Stimulated activated naive B cell treated with anti-CD40 and anti-IgM and Interleukin-4, amounts not matched to agents 10 μg/mL and 1 μg/mL and 100 μg/mL, for 72 hours (primary cell): ENCODE data around the gene TCF23.

ENCODE experiments used
- ATAC-seq, 2 donors: fragments of 150-1000 bp; cut with Tn5 transposase; replicated peaks; 2 replicates each; pipeline ENCODE4 v1.10.0; 2021; ENCODE audit warnings: moderate library complexity in 1 of 2
- DNase-seq: peaks from one replicate; pipeline ENCODE4 v3.0.0; 2021
- H3K27ac Mint-ChIP-seq: one replicate; pipeline ENCODE4 v1.8.0; 2022; ENCODE audit warnings: mild to moderate bottlenecking, mixed read lengths
- H3K27me3 Mint-ChIP-seq, 2 donors: one replicate each; pipeline ENCODE4 v1.8.0; 2022; ENCODE audit warnings: mixed read lengths in 2 of 2
- H3K36me3 Mint-ChIP-seq, 2 donors: one replicate each; pipeline ENCODE4 v1.8.0; 2022; ENCODE audit warnings: mixed read lengths in 2 of 2, mild to moderate bottlenecking in 1 of 2
- H3K4me1 Mint-ChIP-seq, 2 donors: one replicate each; pipeline ENCODE4 v1.8.0; 2022; ENCODE audit warnings: mixed read lengths in 2 of 2, mild to moderate bottlenecking in 1 of 2
- H3K4me3 Mint-ChIP-seq, 2 donors: one replicate each; pipeline ENCODE4 v1.8.0; 2022; ENCODE audit warnings: mild to moderate bottlenecking in 2 of 2, mixed read lengths in 2 of 2, moderate library complexity in 1 of 2
- H3K9me3 Mint-ChIP-seq, 2 donors: one replicate each; pipeline ENCODE4 v1.8.0; 2022; ENCODE audit warnings: mixed read lengths in 2 of 2, mild to moderate bottlenecking in 1 of 2

TCF23 gene

DNA sequence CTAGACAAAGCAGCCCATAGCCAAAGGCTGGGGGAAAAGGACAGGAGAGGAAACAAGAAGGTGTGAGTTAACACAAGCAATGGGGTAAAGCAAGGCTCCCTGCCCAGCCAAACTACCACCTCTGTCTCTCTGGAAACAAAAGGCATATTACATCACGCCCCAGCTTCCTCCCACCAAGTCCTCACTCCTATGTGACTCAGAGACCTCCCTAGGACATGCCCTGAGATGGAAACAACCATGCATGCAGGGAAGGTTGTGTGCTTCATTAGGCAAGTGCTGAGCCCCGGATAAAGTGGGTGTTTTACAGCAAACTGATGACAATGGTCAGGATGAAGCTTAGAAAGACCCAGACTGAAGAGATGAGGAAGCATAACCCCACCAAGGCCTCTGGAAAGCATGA lies 54.0 kb downstream of the TCF23 start:
- Mint-ChIP-seq H3K36me3 (peaks cover 48 to 84% of the 10 kb centered on the region in 2 donors), H3K27ac (peak overlapping the region; percentile 26), H3K4me3 (no peak overlapping the region), H3K4me1 (peaks cover 10 to 11% of the 10 kb centered on the region in 2 donors), H3K27me3 (no peaks in the 10 kb centered on the region), H3K9me3 (no peaks in the 10 kb centered on the region)
- DNase-seq (no peak), ATAC-seq (no peak)

DNA sequence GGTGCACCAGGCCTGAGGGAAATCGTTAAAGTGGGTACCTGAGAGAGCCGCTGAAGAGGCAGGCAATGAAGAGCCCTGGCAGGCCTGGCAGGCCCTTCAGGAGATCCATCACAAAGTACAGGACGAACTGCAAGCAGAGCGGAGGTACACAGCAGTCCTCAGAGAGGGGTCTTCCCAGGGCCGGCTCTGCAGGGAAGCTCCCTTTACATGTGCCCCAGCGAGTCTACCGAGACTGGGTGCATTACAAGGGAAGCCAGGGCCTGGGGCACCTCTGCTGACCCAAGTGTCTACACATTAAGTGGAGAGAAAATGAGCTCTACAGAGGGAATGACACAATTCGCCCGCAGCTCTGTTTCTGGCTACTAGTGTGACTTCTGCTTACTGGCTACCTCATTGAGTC lies 54.9 kb downstream of the TCF23 start:
- no peak overlapping the region for H3K4me3 Mint-ChIP-seq
- ATAC-seq (no peak), DNase-seq (no peak)
- no peaks in the 10 kb centered on the region for H3K27me3 Mint-ChIP-seq
- H3K9me3 Mint-ChIP-seq = no peaks in the 10 kb centered on the region
- H3K4me1 Mint-ChIP-seq = peaks cover 11 to 18% of the 10 kb centered on the region in 2 donors
- H3K36me3 Mint-ChIP-seq = peaks cover 56 to 88% of the 10 kb centered on the region in 2 donors
- H3K27ac Mint-ChIP-seq = no peak overlapping the region

DNA sequence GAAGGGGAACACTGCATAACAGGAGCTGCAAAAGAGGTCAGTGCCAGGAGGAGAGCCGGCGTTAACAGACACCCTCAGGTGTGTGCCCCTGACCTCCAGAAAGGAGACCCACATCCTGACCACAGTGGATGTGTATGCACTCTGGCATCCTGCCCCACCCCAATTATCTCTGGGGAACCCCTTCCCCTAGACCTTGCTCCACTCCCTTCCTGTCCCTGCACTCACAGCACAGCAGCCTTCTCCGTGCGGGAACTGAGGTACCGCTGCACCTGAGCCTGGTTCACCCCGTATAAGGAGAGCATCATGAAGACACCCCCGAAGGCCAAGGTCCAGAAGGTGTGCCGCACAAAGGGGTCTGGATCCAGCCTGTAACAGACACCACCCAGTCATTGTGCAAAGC lies 55.8 kb downstream of the TCF23 start:
- no peak for DNase-seq
- Mint-ChIP-seq H3K4me1 (peaks cover 14 to 22% of the 10 kb centered on the region in 2 donors), H3K36me3 (peaks cover 52 to 86% of the 10 kb centered on the region in 2 donors), H3K27ac (peak overlapping the region; percentile 42), H3K27me3 (no peaks in the 10 kb centered on the region), H3K9me3 (no peaks in the 10 kb centered on the region), H3K4me3 (no peak overlapping the region)
- no peak for ATAC-seq

DNA sequence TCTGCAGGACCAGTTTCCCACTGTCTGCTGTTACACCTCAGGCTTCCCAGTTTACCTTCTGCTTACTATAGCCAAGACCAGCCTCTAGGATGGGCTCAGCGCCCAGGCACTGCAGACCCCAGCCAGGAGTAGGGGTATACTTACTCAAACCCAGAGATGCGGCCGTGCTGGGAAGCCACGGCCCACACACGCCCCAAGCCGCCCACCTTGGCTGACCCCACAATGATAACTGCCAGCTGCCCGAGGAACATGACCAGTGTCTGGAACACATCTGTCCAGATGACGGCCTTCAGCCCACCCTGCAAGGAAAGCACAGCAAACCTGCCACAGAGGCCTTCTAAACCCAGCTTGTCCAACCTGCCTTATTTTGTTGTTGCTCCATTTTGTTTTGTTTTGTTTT lies 56.4 kb downstream of the TCF23 start:
- Mint-ChIP-seq H3K4me1 (peaks cover 18 to 29% of the 10 kb centered on the region in 2 donors), H3K9me3 (no peaks in the 10 kb centered on the region), H3K36me3 (peaks cover 52 to 86% of the 10 kb centered on the region in 2 donors), H3K27ac (peak overlapping the region; percentile 38), H3K27me3 (no peaks in the 10 kb centered on the region), H3K4me3 (no peak overlapping the region)
- DNase-seq (no peak), ATAC-seq (no peak)

DNA sequence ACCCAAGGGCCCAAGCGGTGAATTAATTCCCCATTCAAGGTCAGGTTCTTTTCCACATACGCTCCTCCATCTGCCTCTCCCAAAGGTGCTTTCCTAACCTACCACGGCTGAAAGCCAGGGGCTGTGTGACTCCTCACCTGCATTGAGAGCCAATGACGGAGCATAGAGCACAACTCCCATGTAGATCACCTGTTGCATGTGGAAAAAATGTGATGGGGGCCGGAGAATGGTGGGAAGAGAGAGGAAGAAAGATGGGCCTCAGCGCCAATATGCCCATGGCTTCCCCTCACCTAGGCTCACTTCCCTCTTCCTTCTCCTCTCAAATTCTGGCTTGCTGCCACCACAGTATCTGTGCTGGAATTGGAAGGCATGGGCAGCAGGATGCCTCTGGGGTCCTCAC lies 57.5 kb downstream of the TCF23 start:
- Mint-ChIP-seq H3K36me3 (peaks cover 48 to 80% of the 10 kb centered on the region in 2 donors), H3K27ac (no peak overlapping the region), H3K4me1 (peaks cover 18 to 30% of the 10 kb centered on the region in 2 donors), H3K9me3 (no peaks in the 10 kb centered on the region), H3K4me3 (no peak overlapping the region), H3K27me3 (no peaks in the 10 kb centered on the region)
- ATAC-seq = no peak
- no peak for DNase-seq
